GM23338 (cell line): Measurements from ENCODE around the gene DEFB124. TPM values are rescaled to one million over a fixed set of nuclear protein-coding genes. Genes with fewer than 3 reads are reported as not detected.
A peak's percentile ranks its signal among the peaks of the same experiment; 100 is the strongest.

ENCODE experiments used
- ATAC-seq: fragments of 200-7000 bp; cut with Tn5 transposase; 3 replicates; pipeline ENCODE4 v1.9.1; 2020
- DNase-seq: peaks from one replicate; pipeline ENCODE4 v3.0.0-alpha.2; 2015; ENCODE audit warnings: low spot score
- H2AFZ ChIP-seq: fragments of 200-600 bp; sonication (generic); 2 replicates; pipeline ENCODE4 v1.8.0; 2016; ENCODE audit warnings: antibody characterized with exemption, mild to moderate bottlenecking, moderate library complexity
- H3F3A ChIP-seq: fragments of 200-600 bp; sonication (generic); replicated peaks from 2 replicates; pipeline ENCODE4 v1.8.0; 2017; ENCODE audit warnings: antibody characterized with exemption, mixed run types, low read depth
- H3K27ac ChIP-seq: fragments of 200-600 bp; sonication (generic); 2 replicates; pipeline ENCODE4 v1.6.1; 2016; ENCODE audit warnings: low read depth
- H3K27me3 ChIP-seq: fragments of 200-600 bp; sonication (generic); 2 replicates; pipeline ENCODE4 v1.8.0; 2016; ENCODE audit warnings: mild to moderate bottlenecking, mixed run types, moderate library complexity; ENCODE audit not compliant: insufficient read depth
- H3K36me3 ChIP-seq: fragments of 200-600 bp; sonication (generic); 2 replicates; pipeline ENCODE4 v1.8.0; 2016; ENCODE audit warnings: mild to moderate bottlenecking; ENCODE audit not compliant: insufficient read depth
- H3K4me1 ChIP-seq: fragments of 200-600 bp; sonication (generic); 2 replicates; pipeline ENCODE4 v1.8.0; 2016; ENCODE audit warnings: mild to moderate bottlenecking, moderate library complexity; ENCODE audit not compliant: insufficient read depth
- H3K4me2 ChIP-seq: fragments of 200-600 bp; sonication (generic); 2 replicates; pipeline ENCODE4 v1.7.1; 2017; ENCODE audit warnings: mixed run types
- H3K4me3 ChIP-seq: fragments of 200-600 bp; sonication (generic); 2 replicates; pipeline ENCODE4 v1.6.1; 2016; ENCODE audit warnings: mixed run types
- H3K79me2 ChIP-seq: fragments of 200-600 bp; sonication (generic); replicated peaks from 2 replicates; pipeline ENCODE4 v1.8.0; 2017; ENCODE audit warnings: mild to moderate bottlenecking; ENCODE audit not compliant: insufficient read depth
- H3K9me2 ChIP-seq: fragments of 200-600 bp; sonication (generic); 2 replicates; pipeline ENCODE4 v1.8.0; 2017; ENCODE audit not compliant: insufficient read depth
- H4K20me1 ChIP-seq: fragments of 200-600 bp; sonication (generic); replicated peaks from 2 replicates; pipeline ENCODE4 v1.8.0; 2017; ENCODE audit warnings: mild to moderate bottlenecking; ENCODE audit not compliant: insufficient read depth
- H3K27ac Mint-ChIP-seq: 2 replicates; pipeline ENCODE4 v1.8.0; 2020; ENCODE audit warnings: inconsistent platforms, mild to moderate bottlenecking, moderate library complexity, mixed read lengths
- H3K27me3 Mint-ChIP-seq: 3 replicates; pipeline ENCODE4 v1.8.0; 2022; ENCODE audit warnings: low read depth, mild to moderate bottlenecking, moderate library complexity, mixed read lengths, inconsistent platforms; ENCODE audit not compliant: insufficient read depth, poor library complexity
- H3K36me3 Mint-ChIP-seq: 3 replicates; pipeline ENCODE4 v1.8.0; 2021; ENCODE audit warnings: low read depth, mild to moderate bottlenecking, inconsistent platforms, moderate library complexity, mixed read lengths
- H3K4me1 Mint-ChIP-seq: 3 replicates; pipeline ENCODE4 v1.8.0; 2020; ENCODE audit warnings: mild to moderate bottlenecking, inconsistent platforms, mixed read lengths
- H3K4me3 Mint-ChIP-seq: 3 replicates; pipeline ENCODE4 v1.8.0; 2021; ENCODE audit warnings: moderate library complexity, mild to moderate bottlenecking, inconsistent platforms, mixed read lengths
- H3K9me3 Mint-ChIP-seq: 3 replicates; pipeline ENCODE4 v1.8.0; 2020; ENCODE audit warnings: moderate library complexity, mild to moderate bottlenecking, inconsistent platforms, mixed read lengths
- CREB1 ChIP-seq: fragments of 250-450 bp; sonication (Bioruptor Pico); IDR thresholded peaks from 2 replicates; pipeline ENCODE4 v1.5.0; 2020; ENCODE audit warnings: low read depth, mild to moderate bottlenecking, moderate library complexity
- EZH2phosphoT487 ChIP-seq: fragments of 200-600 bp; sonication (generic); IDR thresholded peaks from one replicate; pipeline ENCODE4 v1.8.1; 2018; ENCODE audit warnings: antibody characterized with exemption; ENCODE audit not compliant: unreplicated experiment
- JUNB ChIP-seq: IDR thresholded peaks from one replicate; pipeline ENCODE4 v1.6.1; 2016; ENCODE audit warnings: antibody characterized with exemption; ENCODE audit not compliant: unreplicated experiment
- NANOG ChIP-seq: IDR thresholded peaks from 2 replicates; pipeline ENCODE4 v1.6.1; 2016; ENCODE audit warnings: antibody characterized with exemption, borderline replicate concordance
- POLR2AphosphoS5 ChIP-seq: IDR thresholded peaks from 2 replicates; pipeline ENCODE4 v1.6.1; 2016; ENCODE audit warnings: antibody characterized with exemption, low read depth
- ZNF331 ChIP-seq: fragments of 250-450 bp; sonication (Bioruptor Pico); IDR thresholded peaks from 2 replicates; pipeline ENCODE4 v1.5.0; 2020; ENCODE audit warnings: low read depth, mild to moderate bottlenecking, moderate library complexity
- polyA plus RNA-seq: library from polyadenylated mRNA; unstranded; fragments of >200 nt; fragmentation: Nextera tagmentation; extraction: Ambion mirVana; gene quantifications from 2 replicates; pipeline ENCODE4 v1.2.1, GENCODE V29; 2016
- total RNA-seq: library from RNA; depleted of rRNA; stranded (reverse); fragments of >200 nt; shearing (Covaris generic); gene quantifications from 2 replicates; pipeline ENCODE4 v1.2.3, GENCODE V29; 2014
- TF ChIP-seq, protein P1 (sequence below): IDR thresholded peaks from one replicate; pipeline ENCODE4 v1.6.1; 2018; ENCODE audit warnings: antibody characterized with exemption; ENCODE audit not compliant: unreplicated experiment
- TF ChIP-seq, protein P2 (sequence below): IDR thresholded peaks from 2 replicates; pipeline ENCODE4 v1.6.1; 2016; ENCODE audit warnings: antibody characterized with exemption
- TF ChIP-seq, protein P3 (sequence below): fragments of 250-450 bp; sonication (Bioruptor Pico); IDR thresholded peaks from 2 replicates; pipeline ENCODE4 v1.5.0; 2020; ENCODE audit warnings: mild to moderate bottlenecking, moderate library complexity

The DEFB124 gene
- total and polyA plus RNA-seq, 2 experiments from 2014 or later: 0.52 TPM; not detected in 1

DNA sequence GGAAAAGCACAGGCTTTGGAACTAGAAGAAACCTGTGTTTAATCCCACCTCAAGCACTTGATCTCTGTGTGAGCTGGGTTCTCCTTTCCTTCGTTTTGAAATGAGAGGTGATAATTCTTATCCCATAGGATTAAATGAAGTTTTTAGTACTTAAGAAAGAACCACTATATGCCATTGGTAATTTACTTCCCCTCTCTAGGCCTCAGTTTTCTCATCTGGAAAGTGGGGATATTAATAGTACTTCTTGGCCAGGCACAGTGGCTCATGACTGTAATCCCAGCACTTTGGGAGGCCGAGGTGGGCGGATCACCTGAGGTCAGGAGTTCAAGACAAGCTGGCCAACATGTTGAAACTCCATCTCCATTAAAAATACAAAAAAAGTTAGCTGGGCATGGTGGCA, 14.2 kb upstream of the DEFB124 start (continued):
- TF ChIP-seq, protein P1, sequence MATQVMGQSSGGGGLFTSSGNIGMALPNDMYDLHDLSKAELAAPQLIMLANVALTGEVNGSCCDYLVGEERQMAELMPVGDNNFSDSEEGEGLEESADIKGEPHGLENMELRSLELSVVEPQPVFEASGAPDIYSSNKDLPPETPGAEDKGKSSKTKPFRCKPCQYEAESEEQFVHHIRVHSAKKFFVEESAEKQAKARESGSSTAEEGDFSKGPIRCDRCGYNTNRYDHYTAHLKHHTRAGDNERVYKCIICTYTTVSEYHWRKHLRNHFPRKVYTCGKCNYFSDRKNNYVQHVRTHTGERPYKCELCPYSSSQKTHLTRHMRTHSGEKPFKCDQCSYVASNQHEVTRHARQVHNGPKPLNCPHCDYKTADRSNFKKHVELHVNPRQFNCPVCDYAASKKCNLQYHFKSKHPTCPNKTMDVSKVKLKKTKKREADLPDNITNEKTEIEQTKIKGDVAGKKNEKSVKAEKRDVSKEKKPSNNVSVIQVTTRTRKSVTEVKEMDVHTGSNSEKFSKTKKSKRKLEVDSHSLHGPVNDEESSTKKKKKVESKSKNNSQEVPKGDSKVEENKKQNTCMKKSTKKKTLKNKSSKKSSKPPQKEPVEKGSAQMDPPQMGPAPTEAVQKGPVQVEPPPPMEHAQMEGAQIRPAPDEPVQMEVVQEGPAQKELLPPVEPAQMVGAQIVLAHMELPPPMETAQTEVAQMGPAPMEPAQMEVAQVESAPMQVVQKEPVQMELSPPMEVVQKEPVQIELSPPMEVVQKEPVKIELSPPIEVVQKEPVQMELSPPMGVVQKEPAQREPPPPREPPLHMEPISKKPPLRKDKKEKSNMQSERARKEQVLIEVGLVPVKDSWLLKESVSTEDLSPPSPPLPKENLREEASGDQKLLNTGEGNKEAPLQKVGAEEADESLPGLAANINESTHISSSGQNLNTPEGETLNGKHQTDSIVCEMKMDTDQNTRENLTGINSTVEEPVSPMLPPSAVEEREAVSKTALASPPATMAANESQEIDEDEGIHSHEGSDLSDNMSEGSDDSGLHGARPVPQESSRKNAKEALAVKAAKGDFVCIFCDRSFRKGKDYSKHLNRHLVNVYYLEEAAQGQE: no peak
- TF ChIP-seq, protein P2, sequence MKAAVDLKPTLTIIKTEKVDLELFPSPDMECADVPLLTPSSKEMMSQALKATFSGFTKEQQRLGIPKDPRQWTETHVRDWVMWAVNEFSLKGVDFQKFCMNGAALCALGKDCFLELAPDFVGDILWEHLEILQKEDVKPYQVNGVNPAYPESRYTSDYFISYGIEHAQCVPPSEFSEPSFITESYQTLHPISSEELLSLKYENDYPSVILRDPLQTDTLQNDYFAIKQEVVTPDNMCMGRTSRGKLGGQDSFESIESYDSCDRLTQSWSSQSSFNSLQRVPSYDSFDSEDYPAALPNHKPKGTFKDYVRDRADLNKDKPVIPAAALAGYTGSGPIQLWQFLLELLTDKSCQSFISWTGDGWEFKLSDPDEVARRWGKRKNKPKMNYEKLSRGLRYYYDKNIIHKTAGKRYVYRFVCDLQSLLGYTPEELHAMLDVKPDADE: no peak

DNA sequence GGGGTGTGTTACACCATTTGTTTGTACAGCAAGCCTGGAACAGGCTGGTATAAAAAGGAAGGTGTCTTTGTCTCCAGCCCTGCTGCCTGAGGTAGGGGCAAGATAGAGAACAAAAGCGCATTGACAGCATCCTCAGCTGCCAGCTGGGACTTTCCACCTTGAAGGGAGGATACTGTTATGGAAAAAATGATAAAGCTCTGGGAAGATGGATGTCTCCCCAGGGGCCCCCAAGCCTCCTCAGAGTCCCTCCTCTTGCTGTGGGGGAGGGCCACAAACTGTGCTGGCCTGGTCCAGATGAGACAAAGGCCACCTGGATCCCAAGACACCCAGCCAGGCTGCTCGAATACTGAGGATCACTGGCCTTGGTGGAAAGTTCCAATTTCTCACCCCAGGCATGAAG, 13.2 kb upstream of the DEFB124 start:
- peak overlapping the region; percentile 78; the same call in 1 of the 2 replicates for H2AFZ ChIP-seq
- Mint-ChIP-seq H3K4me1 (peaks cover 5% of the 10 kb centered on the region), H3K9me3 (peaks cover 78% of the 10 kb centered on the region), H3K4me3 (no peak overlapping the region), H3K27me3 (peaks cover 23% of the 10 kb centered on the region), H3K27ac (no peak overlapping the region), H3K36me3 (peaks cover 15% of the 10 kb centered on the region; the same call in 2 of the 3 replicates)
- no peaks in the 10 kb centered on the region for H3K36me3 ChIP-seq
- 0 out of 2 replicates have a peak, but pooled peaks cover 5% of the 10 kb centered on the region for H4K20me1 ChIP-seq
- H3K4me3 ChIP-seq: no peak overlapping the region
- DNase-seq (no peak), ATAC-seq (no peak)
- H3K4me1 ChIP-seq: peaks cover 17% of the 10 kb centered on the region
- H3K27ac ChIP-seq: no peak overlapping the region
- no peaks in the 10 kb centered on the region for H3K79me2 ChIP-seq
- H3F3A ChIP-seq: peaks cover 18% of the 10 kb centered on the region; the same call in 1 of the 2 replicates
- H3K27me3 ChIP-seq: peaks cover 56% of the 10 kb centered on the region
- H3K9me2 ChIP-seq: no peaks in the 10 kb centered on the region; the same call in 1 of the 2 replicates
- no peak overlapping the region for H3K4me2 ChIP-seq
- TF ChIP-seq, protein P2: no peak
- TF ChIP-seq, protein P3, sequence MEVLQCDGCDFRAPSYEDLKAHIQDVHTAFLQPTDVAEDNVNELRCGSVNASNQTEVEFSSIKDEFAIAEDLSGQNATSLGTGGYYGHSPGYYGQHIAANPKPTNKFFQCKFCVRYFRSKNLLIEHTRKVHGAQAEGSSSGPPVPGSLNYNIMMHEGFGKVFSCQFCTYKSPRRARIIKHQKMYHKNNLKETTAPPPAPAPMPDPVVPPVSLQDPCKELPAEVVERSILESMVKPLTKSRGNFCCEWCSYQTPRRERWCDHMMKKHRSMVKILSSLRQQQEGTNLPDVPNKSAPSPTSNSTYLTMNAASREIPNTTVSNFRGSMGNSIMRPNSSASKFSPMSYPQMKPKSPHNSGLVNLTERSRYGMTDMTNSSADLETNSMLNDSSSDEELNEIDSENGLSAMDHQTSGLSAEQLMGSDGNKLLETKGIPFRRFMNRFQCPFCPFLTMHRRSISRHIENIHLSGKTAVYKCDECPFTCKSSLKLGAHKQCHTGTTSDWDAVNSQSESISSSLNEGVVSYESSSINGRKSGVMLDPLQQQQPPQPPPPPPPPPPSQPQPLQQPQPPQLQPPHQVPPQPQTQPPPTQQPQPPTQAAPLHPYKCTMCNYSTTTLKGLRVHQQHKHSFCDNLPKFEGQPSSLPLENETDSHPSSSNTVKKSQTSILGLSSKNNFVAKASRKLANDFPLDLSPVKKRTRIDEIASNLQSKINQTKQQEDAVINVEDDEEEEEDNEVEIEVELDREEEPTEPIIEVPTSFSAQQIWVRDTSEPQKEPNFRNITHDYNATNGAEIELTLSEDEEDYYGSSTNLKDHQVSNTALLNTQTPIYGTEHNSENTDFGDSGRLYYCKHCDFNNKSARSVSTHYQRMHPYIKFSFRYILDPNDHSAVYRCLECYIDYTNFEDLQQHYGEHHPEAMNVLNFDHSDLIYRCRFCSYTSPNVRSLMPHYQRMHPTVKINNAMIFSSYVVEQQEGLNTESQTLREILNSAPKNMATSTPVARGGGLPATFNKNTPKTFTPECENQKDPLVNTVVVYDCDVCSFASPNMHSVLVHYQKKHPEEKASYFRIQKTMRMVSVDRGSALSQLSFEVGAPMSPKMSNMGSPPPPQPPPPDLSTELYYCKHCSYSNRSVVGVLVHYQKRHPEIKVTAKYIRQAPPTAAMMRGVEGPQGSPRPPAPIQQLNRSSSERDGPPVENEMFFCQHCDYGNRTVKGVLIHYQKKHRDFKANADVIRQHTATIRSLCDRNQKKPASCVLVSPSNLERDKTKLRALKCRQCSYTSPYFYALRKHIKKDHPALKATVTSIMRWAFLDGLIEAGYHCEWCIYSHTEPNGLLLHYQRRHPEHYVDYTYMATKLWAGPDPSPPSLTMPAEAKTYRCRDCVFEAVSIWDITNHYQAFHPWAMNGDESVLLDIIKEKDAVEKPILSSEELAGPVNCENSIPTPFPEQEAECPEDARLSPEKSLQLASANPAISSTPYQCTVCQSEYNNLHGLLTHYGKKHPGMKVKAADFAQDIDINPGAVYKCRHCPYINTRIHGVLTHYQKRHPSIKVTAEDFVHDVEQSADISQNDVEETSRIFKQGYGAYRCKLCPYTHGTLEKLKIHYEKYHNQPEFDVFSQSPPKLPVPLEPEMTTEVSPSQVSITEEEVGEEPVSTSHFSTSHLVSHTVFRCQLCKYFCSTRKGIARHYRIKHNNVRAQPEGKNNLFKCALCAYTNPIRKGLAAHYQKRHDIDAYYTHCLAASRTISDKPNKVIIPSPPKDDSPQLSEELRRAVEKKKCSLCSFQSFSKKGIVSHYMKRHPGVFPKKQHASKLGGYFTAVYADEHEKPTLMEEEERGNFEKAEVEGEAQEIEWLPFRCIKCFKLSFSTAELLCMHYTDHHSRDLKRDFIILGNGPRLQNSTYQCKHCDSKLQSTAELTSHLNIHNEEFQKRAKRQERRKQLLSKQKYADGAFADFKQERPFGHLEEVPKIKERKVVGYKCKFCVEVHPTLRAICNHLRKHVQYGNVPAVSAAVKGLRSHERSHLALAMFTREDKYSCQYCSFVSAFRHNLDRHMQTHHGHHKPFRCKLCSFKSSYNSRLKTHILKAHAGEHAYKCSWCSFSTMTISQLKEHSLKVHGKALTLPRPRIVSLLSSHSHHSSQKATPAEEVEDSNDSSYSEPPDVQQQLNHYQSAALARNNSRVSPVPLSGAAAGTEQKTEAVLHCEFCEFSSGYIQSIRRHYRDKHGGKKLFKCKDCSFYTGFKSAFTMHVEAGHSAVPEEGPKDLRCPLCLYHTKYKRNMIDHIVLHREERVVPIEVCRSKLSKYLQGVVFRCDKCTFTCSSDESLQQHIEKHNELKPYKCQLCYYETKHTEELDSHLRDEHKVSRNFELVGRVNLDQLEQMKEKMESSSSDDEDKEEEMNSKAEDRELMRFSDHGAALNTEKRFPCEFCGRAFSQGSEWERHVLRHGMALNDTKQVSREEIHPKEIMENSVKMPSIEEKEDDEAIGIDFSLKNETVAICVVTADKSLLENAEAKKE (CRISPR knock-in tag): no peak
- no peak for TF ChIP-seq POLR2AphosphoS5
- TF ChIP-seq EZH2phosphoT487: no peak
- no peak for TF ChIP-seq ZNF331 (CRISPR knock-in tag)
- no peak for TF ChIP-seq NANOG
- no peak for TF ChIP-seq CREB1 (CRISPR knock-in tag)
- TF ChIP-seq, protein P1: no peak
- TF ChIP-seq JUNB: no peak
